ENCODE data around the gene SPATA25.
"Not testable (repeated sequence)": the region's sequence is repeated elsewhere in the genome, so short reads cannot be mapped to it uniquely, and the experiment has no call there.

SPATA25 gene

GRCh38 chr20:45913116-45913515, 25.7 kb upstream of the SPATA25 start:
- DNase-seq = no peak

DNA sequence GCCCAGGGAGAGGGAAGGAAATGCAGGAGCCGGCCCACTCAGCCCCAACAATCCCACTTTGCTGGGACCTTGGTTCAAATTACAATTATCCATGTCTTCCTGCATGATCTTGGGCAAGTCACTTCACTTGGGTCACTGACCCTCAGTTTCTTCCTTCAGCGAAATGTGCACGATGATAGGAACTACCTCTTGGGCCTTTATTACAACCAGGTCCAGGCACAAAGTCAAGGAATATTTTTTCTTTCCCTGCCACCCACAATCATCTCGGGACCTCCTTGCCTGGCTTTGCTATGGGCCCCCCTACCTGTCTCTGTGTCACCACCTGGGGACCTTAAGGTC, 24.9 kb upstream of the SPATA25 start:
- DNase-seq = no peak

DNA sequence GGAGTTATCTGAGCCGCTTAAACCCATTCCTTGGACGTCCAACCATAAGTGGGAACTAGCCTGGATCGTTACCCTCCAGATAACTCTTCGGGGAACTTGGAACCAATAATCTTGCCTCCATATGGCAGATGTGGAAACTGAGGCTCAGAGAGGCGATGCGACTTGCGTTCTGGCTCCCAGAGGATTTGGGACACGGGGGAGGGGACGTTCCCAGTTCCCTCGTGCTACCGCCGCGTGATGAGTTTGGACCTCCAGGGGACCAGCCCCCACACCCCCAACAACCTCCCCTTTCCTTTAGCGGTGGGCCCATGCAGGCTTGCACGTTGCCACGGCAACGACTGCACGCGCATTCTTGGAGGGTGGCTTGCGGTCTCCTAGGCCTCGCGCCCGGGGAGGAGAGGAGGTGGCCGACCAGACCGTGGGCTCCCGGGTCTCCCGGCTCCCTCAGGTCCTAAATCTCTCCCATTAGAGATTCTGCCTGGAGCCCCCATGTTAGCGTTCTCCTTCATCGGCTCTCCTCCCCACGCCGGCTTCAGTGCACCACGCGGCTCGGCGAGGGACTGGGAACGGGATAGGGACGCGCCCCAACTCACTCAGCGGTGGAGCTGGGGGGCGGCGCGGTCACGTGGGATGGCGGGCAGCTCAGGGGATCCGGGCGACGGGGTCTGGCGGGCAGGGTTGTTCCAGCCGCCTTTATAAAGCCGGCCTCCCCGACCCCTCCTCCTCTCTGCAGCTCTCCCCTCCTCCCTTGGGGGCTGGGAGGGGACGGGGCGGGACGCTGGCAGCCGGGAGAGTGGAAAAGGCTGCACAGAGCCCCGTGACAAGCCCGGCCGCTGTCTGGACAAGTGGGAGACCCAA, 24.3 kb upstream of the SPATA25 start, which contains the start of gene PLTP:
Gene PLTP, minus strand, starts transcription at position 670 of the 858 bp plus-strand sequence. CDS start 703 bp downstream, outside the sequence.
- DNase-seq = no peak

DNA sequence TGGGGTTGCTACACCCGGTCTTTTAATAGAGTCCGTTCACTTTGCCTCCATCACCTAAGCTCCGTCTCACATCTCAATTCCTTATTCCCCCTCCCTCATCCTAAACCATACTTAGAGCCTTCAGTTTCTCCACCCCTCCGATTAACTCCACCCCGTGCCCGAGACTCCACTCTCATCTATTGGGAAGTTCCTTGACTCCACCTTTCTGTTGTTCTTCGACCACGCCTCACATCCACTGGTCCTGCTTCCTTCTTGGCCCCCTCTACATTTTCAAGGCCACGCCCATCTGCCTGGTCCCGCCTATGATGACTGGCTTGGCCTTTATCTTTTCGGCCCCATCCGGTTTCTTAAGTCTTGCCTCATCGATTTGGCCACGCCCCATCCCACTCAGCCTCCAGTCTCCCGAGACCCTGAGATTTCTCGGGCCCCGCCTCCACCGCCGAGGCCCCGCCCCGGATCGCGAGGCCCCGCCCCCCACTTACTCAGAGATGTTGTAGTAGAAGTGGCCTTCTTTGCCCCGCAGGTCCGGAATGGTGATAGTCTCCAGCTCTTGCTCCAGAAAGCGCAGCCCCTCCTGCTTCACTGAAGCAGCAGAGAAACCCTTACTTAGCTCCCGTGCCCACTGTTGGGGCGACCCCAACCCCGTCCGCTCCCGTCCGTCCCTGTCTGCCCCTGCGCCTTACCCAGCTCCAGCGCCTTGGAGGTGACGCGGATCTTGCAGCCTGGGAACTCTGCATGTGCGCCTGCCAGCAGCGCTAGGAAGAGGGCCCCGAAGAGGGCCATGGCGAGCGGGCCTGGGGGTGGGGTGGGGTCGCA, 23.5 kb upstream of the SPATA25 start:
- DNase-seq = peak; percentile 95 to 99

GRCh38 chr20:45909817-45910669, 22.6 kb upstream of the SPATA25 start:
- no peak for DNase-seq

- DNase-seq = no peak
Observed at GRCh38 chr20:45909336-45909808, 21.9 kb upstream of the SPATA25 start.

DNA sequence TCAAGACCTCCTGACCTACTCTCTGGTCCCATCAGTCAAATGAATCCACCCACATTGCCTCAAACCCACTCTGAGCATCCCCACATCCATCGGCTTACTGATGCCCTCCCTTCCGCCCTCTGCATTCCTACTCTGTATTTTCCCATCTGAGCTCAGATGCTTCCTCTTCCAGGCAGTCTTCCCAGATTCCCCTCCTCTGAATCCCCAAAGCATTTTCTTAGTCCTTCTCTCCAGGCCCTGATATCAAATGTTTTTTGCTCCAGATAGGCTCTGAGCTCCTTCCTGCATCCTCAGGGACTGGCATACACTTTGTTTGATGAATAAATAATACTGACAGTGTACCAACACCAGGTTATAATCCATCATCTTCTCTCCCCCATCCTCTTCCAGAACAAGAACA, 20.7 kb upstream of the SPATA25 start:
- DNase-seq = no peak

GRCh38 chr20:45907219-45907948, 20.0 kb upstream of the SPATA25 start:
- no peak for DNase-seq

GRCh38 chr20:45905505-45906079, 18.2 kb upstream of the SPATA25 start:
- DNase-seq = no peak

- no peak for DNase-seq
Observed at GRCh38 chr20:45904583-45905504, 17.4 kb upstream of the SPATA25 start.

GRCh38 chr20:45902199-45902701, 14.8 kb upstream of the SPATA25 start:
- DNase-seq = no peak

DNA sequence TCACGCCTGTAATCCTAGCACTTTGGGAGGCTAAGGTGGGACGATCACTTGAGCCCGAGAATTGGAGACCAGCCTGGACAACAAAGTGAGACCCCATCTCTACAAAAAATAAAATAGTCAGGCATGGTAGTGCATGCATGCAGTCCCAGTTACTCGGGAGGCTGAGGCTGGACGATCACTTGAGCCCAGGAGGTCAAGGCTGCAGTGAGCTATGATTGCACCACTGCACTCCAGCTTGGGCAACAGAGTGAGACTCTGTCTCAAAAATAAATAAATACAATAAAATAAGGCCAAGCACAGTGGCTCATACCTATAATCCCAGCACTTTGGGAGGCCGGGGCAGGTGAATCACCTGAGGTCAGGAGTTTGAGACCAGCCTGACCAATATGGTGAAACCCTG, 13.9 kb upstream of the SPATA25 start:
- DNase-seq = not testable (repeated sequence)

- DNase-seq = no peak
Observed at GRCh38 chr20:45899046-45899835, 11.8 kb upstream of the SPATA25 start.

GRCh38 chr20:45898285-45898684, 10.9 kb upstream of the SPATA25 start:
- no peak for DNase-seq

DNA sequence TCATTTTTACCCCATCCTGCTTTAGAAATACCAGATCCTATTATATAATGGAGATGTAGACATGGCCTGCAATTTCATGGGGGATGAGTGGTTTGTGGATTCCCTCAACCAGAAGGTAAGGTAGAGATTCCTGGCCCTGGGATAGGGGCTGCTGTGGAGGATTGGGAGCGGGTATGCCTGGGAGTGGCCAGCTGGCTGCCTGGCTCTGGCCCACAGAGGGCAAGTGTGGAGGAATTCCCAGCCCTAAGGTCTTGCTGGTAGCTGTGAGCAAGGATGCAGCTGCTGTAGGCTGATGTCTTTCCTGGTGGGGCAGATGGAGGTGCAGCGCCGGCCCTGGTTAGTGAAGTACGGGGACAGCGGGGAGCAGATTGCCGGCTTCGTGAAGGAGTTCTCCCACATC, 10.3 kb upstream of the SPATA25 start:
- DNase-seq = no peak

DNA sequence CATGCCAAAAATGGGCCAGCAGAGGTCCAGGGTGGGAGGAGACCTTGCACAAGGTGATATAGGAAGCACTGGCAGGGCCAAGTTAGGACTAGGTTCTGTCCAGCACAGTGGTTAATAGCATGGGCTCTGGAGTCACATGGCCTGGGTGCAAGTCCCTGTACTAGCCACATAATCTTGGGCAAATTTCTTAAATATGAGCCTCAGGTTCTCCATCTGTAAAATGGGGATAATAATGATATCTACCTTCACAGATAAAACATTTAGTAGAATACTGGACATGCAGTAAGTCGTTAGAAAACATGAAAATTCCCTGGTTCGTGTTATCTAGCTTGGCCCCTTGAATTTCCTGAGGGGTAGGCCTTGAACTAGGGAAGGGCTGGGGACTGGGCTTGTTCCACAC, 9.9 kb upstream of the SPATA25 start:
- DNase-seq = no peak

- no peak for DNase-seq
Observed at GRCh38 chr20:45896641-45897161, 9.3 kb upstream of the SPATA25 start.

GRCh38 chr20:45894797-45895196, 7.4 kb upstream of the SPATA25 start:
- DNase-seq = no peak

DNA sequence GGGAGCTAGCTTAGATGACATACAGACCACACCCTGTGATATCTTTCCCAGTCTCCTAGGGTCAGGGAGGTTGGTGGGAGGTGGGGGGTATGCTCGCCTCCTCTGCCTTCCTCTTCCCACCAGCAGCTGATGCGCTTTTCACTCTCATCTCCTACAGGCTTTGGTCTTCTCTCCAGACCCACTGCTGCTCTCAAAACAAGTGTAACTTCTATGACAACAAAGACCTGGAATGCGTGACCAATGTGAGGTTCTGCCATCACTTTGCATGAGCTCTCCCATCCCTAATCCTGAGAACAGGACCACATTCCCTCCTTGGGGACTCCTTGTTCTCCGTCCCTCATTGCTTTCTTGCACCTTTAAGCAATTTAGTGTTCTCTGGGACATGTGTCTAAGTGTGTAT, 6.4 kb upstream of the SPATA25 start:
- no peak for DNase-seq
